GM18526 (cell line): Measurements from ENCODE around the gene ATF7IP2.

ENCODE experiments used
- POLR2A ChIP-seq: IDR thresholded peaks from 3 replicates; pipeline ENCODE4 v1.6.1; 2011; ENCODE audit not compliant: insufficient read length; ENCODE audit errors: extremely low read depth

The ATF7IP2 gene

GRCh38 chr16:10428433-10429168 is 42.7 kb downstream of the ATF7IP2 start:
- TF ChIP-seq POLR2A: no peak

GRCh38 chr16:10441726-10442125 is 55.9 kb downstream of the ATF7IP2 start:
- TF ChIP-seq POLR2A: no peak

- no peak for TF ChIP-seq POLR2A
Observed at GRCh38 chr16:10447289-10447688, 61.4 kb downstream of the ATF7IP2 start.

- TF ChIP-seq POLR2A: no peak
Observed at GRCh38 chr16:10453159-10453510, 67.3 kb downstream of the ATF7IP2 start.

- no peak for TF ChIP-seq POLR2A
Observed at GRCh38 chr16:10465821-10466220, 80.0 kb downstream of the ATF7IP2 start.

- TF ChIP-seq POLR2A: no peak
Observed at GRCh38 chr16:10466313-10466712, 80.5 kb downstream of the ATF7IP2 start.

GRCh38 chr16:10466861-10467260 is 81.0 kb downstream of the ATF7IP2 start:
- no peak for TF ChIP-seq POLR2A

- TF ChIP-seq POLR2A: no peak
Observed at GRCh38 chr16:10480151-10480550, 94.3 kb downstream of the ATF7IP2 start.

- TF ChIP-seq POLR2A: no peak
Observed at GRCh38 chr16:10485159-10485558, 99.3 kb downstream of the ATF7IP2 start.

GRCh38 chr16:10485698-10486382 is 100.0 kb downstream of the ATF7IP2 start:
- no peak for TF ChIP-seq POLR2A

- TF ChIP-seq POLR2A: no peak
Observed at GRCh38 chr16:10490141-10490540, 104.3 kb downstream of the ATF7IP2 start.

GRCh38 chr16:10493276-10493675 is 107.4 kb downstream of the ATF7IP2 start:
- TF ChIP-seq POLR2A: no peak

GRCh38 chr16:10494343-10495030 is 108.6 kb downstream of the ATF7IP2 start:
- TF ChIP-seq POLR2A: no peak

GRCh38 chr16:10495031-10495345 is 109.1 kb downstream of the ATF7IP2 start:
- TF ChIP-seq POLR2A: no peak

GRCh38 chr16:10497132-10498101 is 111.6 kb downstream of the ATF7IP2 start:
- no peak for TF ChIP-seq POLR2A
